Stomach (tissue), 9 donors: Measurements from ENCODE around the gene LLGL1. TPM values are rescaled to one million over a fixed set of nuclear protein-coding genes. Genes with fewer than 3 reads are reported as not detected.
A peak's percentile ranks its signal among the peaks of the same experiment; 100 is the strongest.

Experiments
- DNase-seq, 2 donors: peaks; one replicate each; pipeline versions ENCODE4 v3.0.0 to v3.0.0-alpha.2; 2013 to 2019
- H3K27ac ChIP-seq, 5 donors: fragments of 200-600 bp in 4 of 5; sonication (generic) in 4 of 5; one replicate each; pipeline ENCODE4 v1.5.1; 2013 to 2019; ENCODE audit warnings: mild to moderate bottlenecking in 1 of 5, moderate library complexity in 1 of 5
- H3K27me3 ChIP-seq, 3 donors: fragments of 200-600 bp; sonication (generic); one replicate each; pipeline ENCODE4 v1.5.1; 2017 to 2019; ENCODE audit warnings: mixed run types in 1 of 3
- H3K36me3 ChIP-seq, 4 donors: fragments of 200-600 bp; sonication (generic); 1 replicate in 3 of 4; 2 replicates in 1 of 4; pipeline ENCODE4 v1.5.1; 2016 to 2019
- H3K4me1 ChIP-seq, 4 donors: fragments of 200-600 bp; sonication (generic); one replicate each; pipeline ENCODE4 v1.5.1; 2016 to 2019
- H3K4me3 ChIP-seq, 4 donors: fragments of 200-600 bp; sonication (generic) in 3 of 4; one replicate each; pipeline ENCODE4 v1.5.1; 2016 to 2019; ENCODE audit warnings: mild to moderate bottlenecking in 1 of 4
- H3K9me3 ChIP-seq, 4 donors: fragments of 200-600 bp; sonication (generic); one replicate each; pipeline ENCODE4 v1.5.1; 2016 to 2019
- EP300 ChIP-seq: sonication (generic); formaldehyde crosslinking; IDR thresholded peaks from one replicate; pipeline ENCODE4 v1.6.1; 2017; ENCODE audit warnings: antibody characterized with exemption
- POLR2A ChIP-seq, 4 donors: fragments of 450-650 bp; IDR thresholded peaks; one replicate each; pipeline ENCODE4 v1.6.1; 2016; ENCODE audit warnings: antibody characterized with exemption in 4 of 4, control low read depth in 2 of 4, mild to moderate bottlenecking in 1 of 4, moderate library complexity in 1 of 4
- POLR2AphosphoS5 ChIP-seq, 3 donors: sonication (generic); formaldehyde crosslinking; IDR thresholded peaks; one replicate each; pipeline ENCODE4 v1.6.1; 2016; ENCODE audit warnings: antibody characterized with exemption in 3 of 3
- WGBS, 5 donors: extraction: QIAGEN DNeasy Blood & Tissue Kit in 3 of 5; methylation state at CpG; one replicate each; pipeline versions ENCODE4 v1.1.5 to v1.1.7; 2013 to 2018; 5-methylcytosine and 5-hydroxymethylcytosine counted together
- intact Hi-C: fragments of 100-400 bp; cut with DNase I; formaldehyde crosslinking; loops from one replicate; pipeline ENCODE4 v1.15.1; 2023; ENCODE audit warnings: low total_unique reads
- polyA plus RNA-seq, 3 donors: library from polyadenylated mRNA; stranded (reverse); fragments of 200-250 nt; gene quantifications; one replicate each; pipeline ENCODE4 v1.2.3, GENCODE V29; 2013
- total RNA-seq, 5 donors: library from RNA; depleted of rRNA; stranded (reverse); fragments of >200 nt; gene quantifications; one replicate each; pipeline versions ENCODE4 v1.1.0 to v1.2.3, GENCODE V29; 2014 to 2016
- TF ChIP-seq, protein P1 (sequence below), 7 experiments: fragments of 450-650 bp in 4 of 7; fragments of 200-600 bp in 3 of 7; sonication (generic) in 3 of 7; IDR thresholded peaks; one replicate each; pipeline ENCODE4 v1.5.1; 2016 to 2019; ENCODE audit warnings: antibody characterized with exemption in 7 of 7, control low read depth in 2 of 7, mild to moderate bottlenecking in 1 of 7
- donor health status: healthy with polysubstance abuse.
- donor health status: Bipolar disorder and iron deficiency.
- donor health status: healthy.

Gene LLGL1
- total and polyA plus RNA-seq, 8 donors = 5.2 to 19.7 (median 9.6) TPM

DNA sequence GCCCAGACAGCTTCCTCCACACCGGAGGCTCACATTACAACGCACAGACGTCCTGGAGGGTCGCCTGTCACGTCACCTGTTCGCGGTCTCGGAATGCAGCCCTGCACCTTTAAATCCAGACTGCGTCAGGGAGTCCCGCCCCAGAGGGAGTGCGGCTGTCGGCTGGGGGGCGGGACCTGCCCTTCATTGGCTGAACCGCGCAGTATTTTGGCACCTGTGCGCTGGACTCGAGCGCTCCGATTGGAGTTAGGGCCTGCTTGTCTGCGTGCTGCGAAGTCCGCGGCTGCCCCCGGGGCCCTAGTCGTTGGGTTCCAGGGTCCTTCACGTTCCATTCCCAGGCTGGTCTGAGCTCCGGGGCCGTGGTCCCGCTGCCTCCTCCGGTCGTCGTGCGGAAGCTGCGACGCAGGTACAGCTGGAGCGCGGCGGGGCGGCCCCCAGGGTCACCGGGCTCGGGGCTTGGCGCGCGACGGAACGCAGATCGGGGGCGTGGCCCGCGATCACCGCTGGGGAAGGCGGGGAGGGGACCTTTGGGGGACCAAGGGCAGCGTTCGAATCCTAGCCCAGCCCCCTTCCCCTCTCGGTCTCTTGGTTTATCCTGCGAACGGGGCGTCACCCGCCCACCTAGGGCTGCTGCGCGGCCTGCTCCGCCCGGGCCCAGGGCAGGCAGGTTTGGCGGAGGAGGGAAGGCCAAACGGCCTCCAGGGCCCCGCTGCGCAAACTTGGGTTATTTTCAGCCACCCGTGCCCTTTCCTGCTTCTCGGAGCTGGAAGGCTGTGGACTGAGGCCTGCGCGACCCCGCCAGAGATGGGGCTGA, 35.1 kb downstream of the LLGL1 start, which contains the start of gene MIEF2:
Gene MIEF2, plus strand, starts transcription at position 331 of the 814 bp plus-strand sequence. CDS start 2,059 bp downstream, outside the sequence.
- intact Hi-C loops = loop anchor here (10.0 kb wide), 1 partner anchor 54 kb away; the partner anchor contains the start of genes SMCR8 and TOP3A
- peak; percentile 97 to 98 for DNase-seq
- 0 to 2% (median 0%) methylated on average over 32 to 72 of the region's 72 CpGs for WGBS, 5 donors
- H3K4me3 ChIP-seq = peak within 1 kb of the TSS; percentile 84 to 94 (median 92)
- TF ChIP-seq, protein P1, sequence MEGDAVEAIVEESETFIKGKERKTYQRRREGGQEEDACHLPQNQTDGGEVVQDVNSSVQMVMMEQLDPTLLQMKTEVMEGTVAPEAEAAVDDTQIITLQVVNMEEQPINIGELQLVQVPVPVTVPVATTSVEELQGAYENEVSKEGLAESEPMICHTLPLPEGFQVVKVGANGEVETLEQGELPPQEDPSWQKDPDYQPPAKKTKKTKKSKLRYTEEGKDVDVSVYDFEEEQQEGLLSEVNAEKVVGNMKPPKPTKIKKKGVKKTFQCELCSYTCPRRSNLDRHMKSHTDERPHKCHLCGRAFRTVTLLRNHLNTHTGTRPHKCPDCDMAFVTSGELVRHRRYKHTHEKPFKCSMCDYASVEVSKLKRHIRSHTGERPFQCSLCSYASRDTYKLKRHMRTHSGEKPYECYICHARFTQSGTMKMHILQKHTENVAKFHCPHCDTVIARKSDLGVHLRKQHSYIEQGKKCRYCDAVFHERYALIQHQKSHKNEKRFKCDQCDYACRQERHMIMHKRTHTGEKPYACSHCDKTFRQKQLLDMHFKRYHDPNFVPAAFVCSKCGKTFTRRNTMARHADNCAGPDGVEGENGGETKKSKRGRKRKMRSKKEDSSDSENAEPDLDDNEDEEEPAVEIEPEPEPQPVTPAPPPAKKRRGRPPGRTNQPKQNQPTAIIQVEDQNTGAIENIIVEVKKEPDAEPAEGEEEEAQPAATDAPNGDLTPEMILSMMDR (IDR thresholded peaks at IDR 0.05) = no peak
- peak; percentile 40 to 63 (median 58) for TF ChIP-seq POLR2AphosphoS5 (IDR thresholded peaks at IDR 0.05)
- peaks cover 41 to 62% (median 59%) of the 10 kb centered on the region in 4 donors for H3K4me1 ChIP-seq
- H3K36me3 ChIP-seq = peaks cover 21 to 40% (median 38%) of the 10 kb centered on the region in 4 donors
- no peaks in the 10 kb centered on the region for H3K9me3 ChIP-seq
- peak within 1 kb of the TSS; percentile 94 to 98 (median 95) for H3K27ac ChIP-seq
- no peaks in the 10 kb centered on the region for H3K27me3 ChIP-seq

DNA sequence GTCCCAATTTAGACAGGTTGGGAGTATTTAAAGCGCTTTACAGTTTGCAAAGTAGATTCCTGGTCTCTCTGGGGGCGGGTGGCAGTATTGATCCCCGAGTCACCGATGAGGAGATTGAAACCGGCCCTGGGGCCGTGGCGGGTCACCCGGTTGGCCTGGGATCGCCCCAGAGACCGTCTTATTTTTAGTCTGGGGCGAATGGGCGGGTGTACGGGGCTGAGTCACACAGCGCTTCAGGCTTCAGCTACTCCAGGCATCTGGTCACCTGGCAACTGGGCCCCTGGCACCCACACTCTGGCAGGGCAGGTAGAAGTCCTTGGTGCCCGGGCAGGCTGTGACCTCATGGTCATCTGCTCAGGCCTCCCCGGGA, 35.7 kb downstream of the LLGL1 start:
- H3K4me1 ChIP-seq = peaks cover 41 to 61% (median 56%) of the 10 kb centered on the region in 4 donors
- TF ChIP-seq POLR2A (IDR thresholded peaks at IDR 0.05) (no peak), POLR2AphosphoS5 (IDR thresholded peaks at IDR 0.05) (no peak), EP300 (no peak)
- TF ChIP-seq, protein P1 (IDR thresholded peaks at IDR 0.05) = no peak
- WGBS, 5 donors = 0 to 4% (median 2%) methylated on average over 9 to 16 of the region's 16 CpGs
- H3K9me3 ChIP-seq = no peaks in the 10 kb centered on the region
- peak; percentile 77 to 84 for DNase-seq
- intact Hi-C loops = loop anchor here (10.0 kb wide), 1 partner anchor 54 kb away; the partner anchor contains the start of genes SMCR8 and TOP3A
- peak overlapping the region; percentile 84 to 94 (median 92) for H3K4me3 ChIP-seq
- no peaks in the 10 kb centered on the region for H3K27me3 ChIP-seq
- H3K27ac ChIP-seq = peak overlapping the region; percentile 94 to 98 (median 95)
- peaks cover 21 to 40% (median 36%) of the 10 kb centered on the region in 4 donors for H3K36me3 ChIP-seq

DNA sequence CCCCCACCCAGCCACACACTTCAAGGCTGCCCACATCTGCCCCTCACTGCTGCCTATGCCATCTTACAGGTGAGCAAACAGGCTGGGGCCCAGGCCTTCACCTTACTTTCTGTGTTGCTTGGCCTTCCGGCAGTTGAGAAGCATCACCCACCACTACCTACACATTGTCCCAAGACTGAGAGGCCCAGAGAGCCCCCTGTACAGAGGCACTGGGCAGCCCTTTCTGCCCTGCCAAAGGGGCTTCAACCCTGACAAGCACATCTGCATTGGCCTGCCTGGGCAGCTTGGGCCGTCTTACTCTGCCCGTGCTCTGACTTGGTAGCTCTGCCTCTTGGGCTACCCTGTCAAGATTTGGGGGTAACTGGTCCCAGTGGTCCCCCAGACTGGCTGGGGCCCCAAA, 36.2 kb downstream of the LLGL1 start:
- Histone ChIP-seq H3K27me3 (no peaks in the 10 kb centered on the region), H3K27ac (peak overlapping the region; percentile 94 to 98 (median 95)), H3K9me3 (no peaks in the 10 kb centered on the region), H3K36me3 (peaks cover 21 to 35% (median 32%) of the 10 kb centered on the region in 4 donors), H3K4me3 (peak overlapping the region; percentile 84 to 94 (median 92)), H3K4me1 (peaks cover 37 to 56% (median 51%) of the 10 kb centered on the region in 4 donors)
- DNase-seq = no peak
- WGBS, 5 donors = 71 to 82% (median 79%) methylated on average over 3 of the region's 3 CpGs
- TF ChIP-seq, protein P1 (IDR thresholded peaks at IDR 0.05) = no peak
- no peak for TF ChIP-seq POLR2A (IDR thresholded peaks at IDR 0.05)
- no peak for TF ChIP-seq POLR2AphosphoS5 (IDR thresholded peaks at IDR 0.05)
- no peak for TF ChIP-seq EP300
- intact Hi-C loops = loop anchor here (10.0 kb wide), 1 partner anchor 53 kb away; the partner anchor contains the start of genes SMCR8 and TOP3A

DNA sequence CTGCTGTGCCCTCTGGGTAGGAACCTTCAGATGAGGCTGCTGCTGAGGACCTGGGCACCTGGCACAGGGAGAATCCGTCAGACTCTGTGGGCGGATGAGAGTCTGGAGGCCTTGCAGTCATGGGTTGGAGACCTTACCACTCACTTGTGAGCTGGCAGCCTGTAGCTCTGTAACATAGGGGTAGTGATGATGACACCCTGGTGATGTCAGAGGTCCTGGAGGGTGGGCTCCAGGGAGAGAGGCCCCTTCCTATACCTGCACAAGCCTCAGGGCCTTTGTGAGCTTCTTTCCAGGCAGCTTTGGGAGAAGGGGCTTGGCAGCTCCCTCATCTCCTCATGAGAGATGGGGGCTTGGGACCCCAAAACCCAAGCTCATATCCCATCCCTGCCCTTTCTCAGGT, 36.7 kb downstream of the LLGL1 start:
- Histone ChIP-seq H3K4me3 (peak overlapping the region in 2 of 4 donors; percentile 84 to 92), H3K9me3 (no peaks in the 10 kb centered on the region), H3K4me1 (peaks cover 32 to 51% (median 46%) of the 10 kb centered on the region in 4 donors), H3K27me3 (no peaks in the 10 kb centered on the region), H3K36me3 (peaks cover 21 to 35% (median 31%) of the 10 kb centered on the region in 4 donors), H3K27ac (peak overlapping the region in 3 of 5 donors; percentile 95 to 98 (median 96))
- TF ChIP-seq, protein P1 (IDR thresholded peaks at IDR 0.05) = no peak
- TF ChIP-seq EP300 (no peak), POLR2A (IDR thresholded peaks at IDR 0.05) (no peak), POLR2AphosphoS5 (IDR thresholded peaks at IDR 0.05) (no peak)
- intact Hi-C loops = loop anchor here (10.0 kb wide), 1 partner anchor 53 kb away; the partner anchor contains the start of genes SMCR8 and TOP3A
- no peak for DNase-seq
- 58 to 72% (median 63%) methylated on average over 2 of the region's 2 CpGs; no CpG with 5 or more reads in 1 of the 5 donors for WGBS, 5 donors
